Tibial nerve (tissue), 4 donors: ENCODE measurements around the gene SLC9B2.

Experiments
- EP300 ChIP-seq, 2 donors: sonication (generic); formaldehyde crosslinking; IDR thresholded peaks; one replicate each; pipeline ENCODE4 v1.6.1; 2017; ENCODE audit warnings: antibody characterized with exemption in 2 of 2, mild to moderate bottlenecking in 1 of 2
- POLR2A ChIP-seq, 2 donors: fragments of 450-650 bp; IDR thresholded peaks; one replicate each; pipeline ENCODE4 v1.6.1; 2017; ENCODE audit warnings: antibody characterized with exemption in 2 of 2, mild to moderate bottlenecking in 2 of 2, moderate library complexity in 2 of 2
- TF ChIP-seq, protein P1 (sequence below), 5 experiments: fragments of 200-600 bp in 3 of 5; fragments of 450-650 bp in 2 of 5; sonication (generic) in 3 of 5; IDR thresholded peaks; one replicate each; pipeline ENCODE4 v1.5.1; 2016 to 2019; ENCODE audit warnings: antibody characterized with exemption in 5 of 5, mild to moderate bottlenecking in 3 of 5, moderate library complexity in 2 of 5

DNA sequence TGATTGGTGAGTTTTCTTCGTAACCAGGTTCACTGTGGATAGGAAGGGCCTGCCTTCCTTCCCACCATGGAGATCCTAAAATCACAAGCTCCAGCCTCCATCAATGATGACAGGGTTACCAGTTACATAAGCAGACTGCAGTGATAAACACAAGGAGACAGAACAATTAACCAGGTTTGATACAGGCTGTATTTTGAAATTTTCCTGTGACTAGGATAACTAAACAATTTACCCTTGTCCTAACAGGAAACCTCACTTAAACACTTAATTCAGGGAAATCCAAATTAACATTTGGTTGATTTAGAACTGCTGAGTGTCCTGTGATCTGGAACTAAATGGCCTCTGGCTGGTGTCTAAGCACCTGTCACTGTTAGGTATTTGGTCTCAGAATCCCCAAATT is 3.1 kb upstream of the SLC9B2 start:
- TF ChIP-seq EP300 (IDR thresholded peaks at IDR 0.05) (no peak), POLR2A (IDR thresholded peaks at IDR 0.05) (no peak)
- TF ChIP-seq, protein P1, sequence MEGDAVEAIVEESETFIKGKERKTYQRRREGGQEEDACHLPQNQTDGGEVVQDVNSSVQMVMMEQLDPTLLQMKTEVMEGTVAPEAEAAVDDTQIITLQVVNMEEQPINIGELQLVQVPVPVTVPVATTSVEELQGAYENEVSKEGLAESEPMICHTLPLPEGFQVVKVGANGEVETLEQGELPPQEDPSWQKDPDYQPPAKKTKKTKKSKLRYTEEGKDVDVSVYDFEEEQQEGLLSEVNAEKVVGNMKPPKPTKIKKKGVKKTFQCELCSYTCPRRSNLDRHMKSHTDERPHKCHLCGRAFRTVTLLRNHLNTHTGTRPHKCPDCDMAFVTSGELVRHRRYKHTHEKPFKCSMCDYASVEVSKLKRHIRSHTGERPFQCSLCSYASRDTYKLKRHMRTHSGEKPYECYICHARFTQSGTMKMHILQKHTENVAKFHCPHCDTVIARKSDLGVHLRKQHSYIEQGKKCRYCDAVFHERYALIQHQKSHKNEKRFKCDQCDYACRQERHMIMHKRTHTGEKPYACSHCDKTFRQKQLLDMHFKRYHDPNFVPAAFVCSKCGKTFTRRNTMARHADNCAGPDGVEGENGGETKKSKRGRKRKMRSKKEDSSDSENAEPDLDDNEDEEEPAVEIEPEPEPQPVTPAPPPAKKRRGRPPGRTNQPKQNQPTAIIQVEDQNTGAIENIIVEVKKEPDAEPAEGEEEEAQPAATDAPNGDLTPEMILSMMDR (IDR thresholded peaks at IDR 0.05) = no peak
